ENCODE measurements around the gene LYST.

Gene LYST

DNA sequence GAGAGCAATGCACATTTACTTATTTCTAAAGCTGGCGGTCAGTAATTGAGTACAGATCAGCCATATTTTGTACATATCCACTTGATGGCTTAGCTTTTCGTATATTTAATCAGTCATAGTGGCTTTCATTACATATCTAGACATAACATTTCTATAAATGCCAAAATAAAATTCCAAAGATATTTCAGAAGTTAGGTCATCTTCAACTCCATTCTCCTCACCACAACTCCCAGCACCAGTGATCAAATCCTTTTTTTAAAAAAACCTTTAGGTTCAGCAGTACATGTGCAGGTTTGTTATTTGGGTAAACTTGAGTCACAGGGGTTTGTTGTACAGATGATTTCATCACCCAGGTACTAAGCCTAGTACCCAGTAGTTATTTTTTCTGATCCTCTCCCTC is 163.2 kb downstream of the LYST start:
- TF ChIP-seq, protein P1, sequence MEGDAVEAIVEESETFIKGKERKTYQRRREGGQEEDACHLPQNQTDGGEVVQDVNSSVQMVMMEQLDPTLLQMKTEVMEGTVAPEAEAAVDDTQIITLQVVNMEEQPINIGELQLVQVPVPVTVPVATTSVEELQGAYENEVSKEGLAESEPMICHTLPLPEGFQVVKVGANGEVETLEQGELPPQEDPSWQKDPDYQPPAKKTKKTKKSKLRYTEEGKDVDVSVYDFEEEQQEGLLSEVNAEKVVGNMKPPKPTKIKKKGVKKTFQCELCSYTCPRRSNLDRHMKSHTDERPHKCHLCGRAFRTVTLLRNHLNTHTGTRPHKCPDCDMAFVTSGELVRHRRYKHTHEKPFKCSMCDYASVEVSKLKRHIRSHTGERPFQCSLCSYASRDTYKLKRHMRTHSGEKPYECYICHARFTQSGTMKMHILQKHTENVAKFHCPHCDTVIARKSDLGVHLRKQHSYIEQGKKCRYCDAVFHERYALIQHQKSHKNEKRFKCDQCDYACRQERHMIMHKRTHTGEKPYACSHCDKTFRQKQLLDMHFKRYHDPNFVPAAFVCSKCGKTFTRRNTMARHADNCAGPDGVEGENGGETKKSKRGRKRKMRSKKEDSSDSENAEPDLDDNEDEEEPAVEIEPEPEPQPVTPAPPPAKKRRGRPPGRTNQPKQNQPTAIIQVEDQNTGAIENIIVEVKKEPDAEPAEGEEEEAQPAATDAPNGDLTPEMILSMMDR (conservative IDR thresholded peaks at IDR 0.05; ENCODE audit: low read length): no peak
- no peak overlapping the region for H3K4me3 ChIP-seq (ENCODE audit: low read length)
- peak; percentile 65 for DNase-seq (ENCODE audit: low read depth)

DNA sequence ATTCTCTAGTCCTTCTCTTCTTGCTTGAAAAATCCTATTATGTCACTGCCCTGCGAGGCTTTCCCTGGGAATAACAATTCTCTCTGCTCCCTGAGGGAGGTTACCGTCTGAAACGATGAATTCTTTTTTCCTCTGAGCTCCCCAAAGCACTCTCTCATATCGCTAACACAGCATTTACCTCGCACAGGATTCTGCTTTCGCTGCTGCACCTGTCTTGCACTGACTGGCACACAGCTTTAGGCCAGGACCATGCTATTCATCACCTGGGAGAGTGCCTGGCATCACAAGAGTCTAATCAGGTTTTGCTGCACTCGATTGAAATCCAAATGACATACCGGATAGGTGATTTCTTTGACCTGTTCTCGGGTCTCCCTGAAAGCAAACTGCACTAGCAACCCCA is 164.3 kb downstream of the LYST start:
- no peak overlapping the region for H3K4me3 ChIP-seq (ENCODE audit: low read length)
- TF ChIP-seq, protein P1 (conservative IDR thresholded peaks at IDR 0.05; ENCODE audit: low read length): no peak
- no peak for DNase-seq (ENCODE audit: low read depth)

DNA sequence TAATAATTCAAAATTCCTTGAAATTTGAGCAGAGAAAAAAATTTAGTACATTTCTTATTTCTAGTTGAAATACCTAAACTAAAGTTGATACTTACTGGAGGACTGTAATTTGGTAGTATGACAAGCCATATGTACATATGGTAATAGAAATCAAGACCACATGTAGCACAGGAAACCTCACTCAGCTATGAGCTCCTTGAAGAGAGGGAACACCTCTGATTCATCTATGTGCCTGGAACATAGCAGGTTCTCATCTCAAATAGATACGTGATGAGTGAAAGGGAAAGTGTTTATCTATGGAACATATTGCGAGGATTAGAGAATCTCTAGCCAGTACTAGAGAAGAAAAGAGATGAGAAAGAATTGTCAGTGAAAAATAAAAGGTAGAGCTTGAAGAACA is 169.2 kb downstream of the LYST start:
- no peak overlapping the region for H3K4me3 ChIP-seq (ENCODE audit: low read length)
- TF ChIP-seq, protein P1 (conservative IDR thresholded peaks at IDR 0.05; ENCODE audit: low read length): no peak
- peak; percentile 21 for DNase-seq (ENCODE audit: low read depth)

DNA sequence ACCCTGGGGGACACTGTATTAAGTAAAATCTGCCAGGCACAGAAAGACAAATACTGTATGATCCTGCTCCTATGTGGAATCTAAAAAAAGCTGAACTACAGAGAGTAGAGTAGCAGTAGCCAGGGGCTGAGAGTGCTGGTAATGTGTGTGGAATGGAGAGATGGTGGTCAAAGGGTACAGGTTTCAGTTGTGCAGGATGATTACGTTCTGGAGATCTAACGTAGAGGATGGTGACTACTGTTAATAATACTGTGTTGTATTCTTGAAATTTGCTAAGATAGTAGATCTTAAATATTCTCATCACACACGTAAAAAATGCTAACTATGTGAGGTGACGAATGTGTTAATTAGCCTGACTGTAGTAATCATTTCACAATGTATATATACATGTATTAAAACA is 177.3 kb downstream of the LYST start:
- no peak overlapping the region for H3K4me3 ChIP-seq (ENCODE audit: low read length)
- DNase-seq (ENCODE audit: low read depth): no peak
- TF ChIP-seq, protein P1 (conservative IDR thresholded peaks at IDR 0.05; ENCODE audit: low read length): no peak

DNA sequence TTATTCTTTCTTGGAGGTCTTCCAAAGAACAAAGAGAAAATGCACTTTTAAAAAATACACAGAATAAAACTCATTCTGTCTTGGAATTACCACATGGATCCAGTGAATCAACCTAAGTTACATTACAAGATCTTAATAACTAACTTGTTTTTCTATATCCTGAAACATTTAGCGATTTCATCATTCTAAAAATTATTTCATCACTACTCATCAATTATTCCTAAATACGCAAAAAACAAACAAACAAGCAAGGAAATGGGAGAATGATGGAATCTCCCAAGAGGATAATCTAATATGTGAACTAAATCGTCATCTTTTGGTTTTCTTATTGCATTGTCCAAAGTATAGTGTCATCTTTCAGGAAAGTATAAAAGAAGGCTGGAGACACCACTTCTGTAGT is 178.6 kb downstream of the LYST start:
- no peak overlapping the region for H3K4me3 ChIP-seq (ENCODE audit: low read length)
- TF ChIP-seq, protein P1 (conservative IDR thresholded peaks at IDR 0.05; ENCODE audit: low read length): no peak
- no peak for DNase-seq (ENCODE audit: low read depth)

DNA sequence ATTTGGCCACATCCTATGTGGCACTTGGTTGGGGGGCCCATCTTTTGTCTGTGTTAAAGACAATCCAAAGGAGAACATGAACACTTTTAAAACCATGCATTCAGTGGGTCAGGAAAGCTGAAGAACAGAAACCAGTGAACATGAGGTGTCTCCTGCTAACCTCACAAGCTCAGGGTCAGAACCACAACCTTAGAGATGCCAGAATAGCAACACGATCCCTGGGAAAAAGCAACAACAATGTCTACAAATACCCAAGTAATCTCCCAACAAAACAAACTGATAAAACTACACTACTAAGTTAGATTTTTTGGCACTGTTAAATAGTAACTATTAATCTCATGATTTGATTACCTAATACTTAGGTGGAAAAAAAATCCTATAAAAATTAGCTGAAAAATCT is 183.1 kb downstream of the LYST start:
- TF ChIP-seq, protein P1 (conservative IDR thresholded peaks at IDR 0.05; ENCODE audit: low read length): no peak
- H3K4me3 ChIP-seq (ENCODE audit: low read length): no peak overlapping the region
- DNase-seq (ENCODE audit: low read depth): no peak

DNA sequence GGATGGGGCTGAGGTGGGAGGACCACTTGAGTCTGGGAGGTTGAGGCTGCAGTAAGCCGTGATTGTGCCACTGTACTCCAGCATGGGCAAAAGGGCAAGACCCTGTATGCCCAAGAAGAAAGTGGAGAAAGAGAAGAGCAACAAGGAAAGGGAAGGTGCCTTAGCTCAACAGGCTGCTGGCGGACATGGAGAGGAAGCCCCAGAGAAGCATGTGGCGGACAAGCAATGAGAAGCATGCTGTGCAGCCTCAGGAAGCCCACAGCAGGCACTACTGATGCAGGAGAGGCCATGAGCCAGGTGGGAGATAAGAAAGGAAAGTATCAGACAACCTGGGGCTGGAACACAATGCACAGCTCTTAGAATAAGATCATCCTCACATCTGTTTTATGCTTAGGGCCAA is 184.5 kb downstream of the LYST start:
- no peak for DNase-seq (ENCODE audit: low read depth)
- H3K4me3 ChIP-seq (ENCODE audit: low read length): no peak overlapping the region
- TF ChIP-seq, protein P1 (conservative IDR thresholded peaks at IDR 0.05; ENCODE audit: low read length): no peak

Data from AG10803 (cell line).